HUES48 (cell line): ENCODE data around the gene SUSD6.
A peak's percentile ranks its signal among the peaks of the same experiment; 100 is the strongest.
"Not testable (repeated sequence)": the region's sequence is repeated elsewhere in the genome, so short reads cannot be mapped to it uniquely, and the experiment has no call there.

Experiments
- H3K27ac ChIP-seq: one replicate; pipeline ENCODE4 v1.7.0; 2013; ENCODE audit warnings: low read depth, low read length, inconsistent platforms
- H3K27me3 ChIP-seq: 2 replicates; pipeline ENCODE4 v1.6.1; 2013; ENCODE audit warnings: mild to moderate bottlenecking, low read length; ENCODE audit not compliant: control insufficient read depth, insufficient read depth
- H3K36me3 ChIP-seq: 2 replicates; pipeline ENCODE4 v1.6.1; 2013; ENCODE audit warnings: low read length; ENCODE audit not compliant: control insufficient read depth, insufficient read depth
- H3K4me1 ChIP-seq: 2 replicates; pipeline ENCODE4 v1.6.1; 2013; ENCODE audit warnings: mild to moderate bottlenecking, low read length; ENCODE audit not compliant: control insufficient read depth, insufficient read depth
- H3K4me3 ChIP-seq: 2 replicates; pipeline ENCODE4 v1.5.1; 2013; ENCODE audit warnings: mild to moderate bottlenecking, low read depth, low read length
- H3K9ac ChIP-seq: 2 replicates; pipeline ENCODE4 v1.6.1; 2013; ENCODE audit warnings: mild to moderate bottlenecking, low read depth, low read length, moderate library complexity
- H3K9me3 ChIP-seq: 2 replicates; pipeline ENCODE4 v1.6.1; 2013; ENCODE audit warnings: low read length; ENCODE audit not compliant: control insufficient read depth, insufficient read depth

SUSD6 gene

DNA sequence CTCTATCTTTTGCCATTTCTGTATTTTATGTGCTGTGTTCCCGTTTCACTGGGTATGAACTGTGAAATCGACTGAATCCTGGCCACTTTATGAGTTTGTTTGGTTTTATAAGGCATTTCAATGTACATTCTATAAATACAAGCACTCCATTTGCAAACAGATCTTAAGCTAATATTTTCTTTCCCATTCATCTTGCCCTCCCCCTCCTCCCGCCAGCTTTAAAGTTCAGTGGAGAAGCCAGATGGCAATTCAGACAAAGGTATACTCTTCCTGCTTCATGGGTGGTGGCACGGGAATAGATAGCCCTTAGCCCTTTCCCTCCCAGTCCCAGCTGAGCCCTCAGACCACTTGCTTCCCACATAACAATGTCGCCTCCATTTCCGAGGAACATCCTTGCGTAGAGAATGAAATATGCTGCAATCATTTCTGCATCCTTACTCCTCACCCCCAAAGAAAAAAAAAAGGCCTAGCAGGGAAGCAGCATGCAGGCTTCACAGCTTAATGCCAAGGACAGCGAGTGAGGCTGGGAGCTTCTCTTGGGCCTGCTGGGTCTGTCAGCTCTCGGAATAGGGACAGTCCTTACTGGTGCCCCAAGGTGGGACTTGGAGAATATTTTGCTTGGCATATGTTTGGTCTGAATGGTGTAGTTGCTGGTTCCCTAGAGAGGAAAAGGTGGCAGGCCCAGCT is 102.7 kb downstream of the SUSD6 start:
- H3K27me3 ChIP-seq = no peaks in the 10 kb centered on the region
- peaks cover 31% of the 10 kb centered on the region for H3K4me1 ChIP-seq
- H3K36me3 ChIP-seq = no peaks in the 10 kb centered on the region
- H3K9ac ChIP-seq = peak overlapping the region; percentile 61; the same call in 1 of the 2 replicates
- peak overlapping the region; percentile 85 for H3K27ac ChIP-seq
- H3K9me3 ChIP-seq = no peaks in the 10 kb centered on the region
- no peak overlapping the region for H3K4me3 ChIP-seq

DNA sequence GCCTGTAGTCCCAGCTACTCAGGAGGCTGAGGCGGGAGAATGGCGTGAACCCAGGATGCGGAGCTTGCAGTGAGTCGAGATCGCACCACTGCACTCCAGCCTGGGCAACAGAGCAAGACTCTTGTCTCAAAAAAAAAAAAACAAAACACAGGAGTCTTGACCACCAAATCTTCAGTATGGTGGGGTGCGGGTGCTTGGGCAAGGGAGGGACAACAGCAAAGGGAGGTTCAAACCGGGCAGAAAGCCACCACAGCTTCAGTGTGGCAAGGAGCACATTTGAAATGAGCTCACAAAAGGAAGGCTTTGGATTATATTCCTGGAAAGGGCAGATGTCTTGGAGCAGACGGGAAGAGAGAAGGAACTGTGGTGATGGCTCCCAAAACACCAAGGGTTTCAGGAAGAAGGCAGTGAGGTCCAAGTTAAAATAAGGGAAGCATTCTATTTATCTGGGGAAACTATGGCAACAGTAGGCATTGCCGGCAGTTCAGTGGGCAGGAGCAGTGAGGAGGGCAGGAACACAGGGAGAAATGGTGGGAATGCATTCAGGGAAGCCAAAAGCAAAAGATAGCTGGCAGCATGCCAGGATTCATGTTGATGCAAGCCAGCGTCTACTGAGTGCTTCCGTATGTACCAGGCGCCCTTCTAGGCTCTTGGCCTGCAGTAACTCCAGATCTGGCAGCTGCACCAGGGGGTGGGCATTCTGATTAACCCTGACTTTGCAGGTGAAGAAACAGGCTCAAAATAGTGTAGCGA is 104.5 kb downstream of the SUSD6 start:
- Histone ChIP-seq H3K4me1 (peaks cover 36% of the 10 kb centered on the region), H3K27ac (no peak overlapping the region)

DNA sequence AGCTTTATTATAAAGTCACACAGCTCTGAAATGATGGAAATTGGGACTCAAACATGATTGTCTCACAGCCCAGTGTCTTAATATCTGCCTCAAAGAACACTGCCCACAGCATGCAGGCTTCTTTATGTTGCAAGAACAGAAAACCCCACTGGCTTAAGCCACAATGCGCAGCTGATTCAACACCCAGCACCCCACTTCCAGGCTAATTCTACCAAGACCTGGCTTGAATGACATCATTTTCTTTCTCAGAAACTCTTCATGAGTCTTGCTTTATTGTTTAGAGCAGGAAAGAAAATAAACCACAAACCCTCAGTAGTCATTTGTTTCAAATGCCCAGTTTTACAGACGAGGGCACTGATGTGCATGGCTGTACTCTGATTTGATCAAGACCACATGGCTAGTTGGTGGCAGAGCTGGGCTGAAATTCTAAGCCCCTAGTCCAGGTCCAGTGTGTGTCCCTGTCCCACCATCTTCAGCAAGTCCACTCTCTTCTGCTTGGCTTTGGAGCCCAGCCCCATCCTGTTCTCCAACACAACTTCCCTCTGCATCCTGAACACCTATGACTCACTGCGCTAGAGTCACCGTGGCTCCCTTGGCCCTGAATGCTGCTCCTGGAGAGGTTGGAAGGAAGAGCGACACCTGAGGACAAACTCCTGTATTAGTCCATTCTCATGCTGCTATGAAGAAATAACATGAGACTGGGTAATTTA is 105.2 kb downstream of the SUSD6 start:
- Histone ChIP-seq H3K4me3 (no peak overlapping the region), H3K9ac (no peak overlapping the region), H3K4me1 (peaks cover 36% of the 10 kb centered on the region), H3K9me3 (no peaks in the 10 kb centered on the region), H3K27me3 (no peaks in the 10 kb centered on the region), H3K27ac (no peak overlapping the region), H3K36me3 (no peaks in the 10 kb centered on the region)

More for the DNA sequence above, 104.5 kb downstream of the SUSD6 start:
- H3K9me3 ChIP-seq = no peaks in the 10 kb centered on the region
- H3K36me3 ChIP-seq = no peaks in the 10 kb centered on the region
- no peaks in the 10 kb centered on the region for H3K27me3 ChIP-seq
- no peak overlapping the region for H3K4me3 ChIP-seq
- no peak overlapping the region for H3K9ac ChIP-seq

DNA sequence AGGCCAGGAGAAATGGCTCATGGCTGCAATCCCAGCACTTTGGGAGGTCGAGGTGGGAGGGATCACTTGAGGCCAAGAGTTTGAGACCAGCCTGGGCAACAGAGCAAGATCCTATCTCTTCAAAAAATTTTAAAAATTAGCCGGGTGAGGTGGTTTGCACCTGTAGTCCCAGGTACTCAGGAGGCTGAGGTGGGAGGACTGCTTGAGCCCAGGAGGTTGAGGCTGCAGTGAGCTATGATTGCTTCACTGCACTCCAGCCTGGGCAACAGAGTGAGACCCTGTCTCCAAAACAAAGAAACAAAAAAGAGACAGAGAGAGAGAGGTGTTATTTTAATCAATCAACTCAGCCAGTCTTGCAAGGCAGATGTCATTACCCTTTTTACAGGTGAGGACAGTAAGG is 107.2 kb downstream of the SUSD6 start:
- H3K9ac ChIP-seq, H3K36me3 ChIP-seq, H3K27me3 ChIP-seq, H3K4me3 ChIP-seq, H3K9me3 ChIP-seq, H3K27ac ChIP-seq: not testable (repeated sequence)
- H3K4me1 ChIP-seq = peaks cover 20% of the 10 kb centered on the region

DNA sequence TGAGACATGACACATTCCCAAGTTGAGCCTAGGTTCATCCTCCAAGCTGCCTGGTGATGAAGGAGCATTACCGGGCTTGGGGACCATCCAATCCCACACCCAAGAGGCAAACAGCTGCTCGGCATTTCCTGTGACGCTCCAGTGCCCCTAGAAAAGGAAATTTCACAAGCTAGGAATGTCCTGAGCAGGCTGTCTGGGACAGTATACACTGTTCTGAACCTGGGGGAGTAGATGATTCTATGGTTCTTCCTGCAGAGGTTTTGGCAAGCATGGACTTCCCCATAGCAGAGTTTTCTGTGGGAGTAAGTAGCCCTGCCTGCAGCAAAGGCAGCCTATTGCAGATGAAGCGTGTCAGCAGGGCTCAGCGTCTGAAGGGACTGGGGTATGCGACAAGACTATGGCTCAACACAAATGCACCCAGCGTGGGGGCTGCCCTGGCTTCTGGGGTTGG is 108.1 kb downstream of the SUSD6 start:
- Histone ChIP-seq H3K9ac (no peak overlapping the region), H3K4me3 (no peak overlapping the region), H3K27me3 (no peaks in the 10 kb centered on the region), H3K36me3 (no peaks in the 10 kb centered on the region), H3K4me1 (peaks cover 11% of the 10 kb centered on the region), H3K27ac (no peak overlapping the region), H3K9me3 (no peaks in the 10 kb centered on the region)

DNA sequence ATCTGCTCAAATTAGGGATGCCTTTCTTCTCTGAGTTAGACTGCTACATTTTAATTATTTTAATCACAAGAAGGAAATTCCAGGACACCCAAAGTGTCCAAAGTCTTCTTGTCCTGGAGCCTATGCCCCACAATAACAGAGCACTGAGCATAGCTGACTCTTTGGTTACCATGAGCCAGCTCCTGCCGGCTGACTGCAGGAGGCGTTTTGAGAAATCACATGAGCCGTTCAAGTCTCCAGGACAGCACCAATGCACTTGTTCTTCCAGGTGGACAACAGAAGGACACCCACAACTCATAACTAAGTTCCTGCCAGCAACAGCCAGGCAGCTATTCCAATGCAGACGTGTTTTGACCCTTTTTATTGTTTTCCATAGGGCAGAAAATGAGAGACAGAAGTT is 109.5 kb downstream of the SUSD6 start:
- Histone ChIP-seq H3K9me3 (no peaks in the 10 kb centered on the region), H3K27ac (no peak overlapping the region), H3K36me3 (no peaks in the 10 kb centered on the region), H3K4me3 (no peak overlapping the region), H3K9ac (no peak overlapping the region), H3K27me3 (peaks cover 4% of the 10 kb centered on the region; the same call in 1 of the 2 replicates), H3K4me1 (peaks cover 9% of the 10 kb centered on the region)

DNA sequence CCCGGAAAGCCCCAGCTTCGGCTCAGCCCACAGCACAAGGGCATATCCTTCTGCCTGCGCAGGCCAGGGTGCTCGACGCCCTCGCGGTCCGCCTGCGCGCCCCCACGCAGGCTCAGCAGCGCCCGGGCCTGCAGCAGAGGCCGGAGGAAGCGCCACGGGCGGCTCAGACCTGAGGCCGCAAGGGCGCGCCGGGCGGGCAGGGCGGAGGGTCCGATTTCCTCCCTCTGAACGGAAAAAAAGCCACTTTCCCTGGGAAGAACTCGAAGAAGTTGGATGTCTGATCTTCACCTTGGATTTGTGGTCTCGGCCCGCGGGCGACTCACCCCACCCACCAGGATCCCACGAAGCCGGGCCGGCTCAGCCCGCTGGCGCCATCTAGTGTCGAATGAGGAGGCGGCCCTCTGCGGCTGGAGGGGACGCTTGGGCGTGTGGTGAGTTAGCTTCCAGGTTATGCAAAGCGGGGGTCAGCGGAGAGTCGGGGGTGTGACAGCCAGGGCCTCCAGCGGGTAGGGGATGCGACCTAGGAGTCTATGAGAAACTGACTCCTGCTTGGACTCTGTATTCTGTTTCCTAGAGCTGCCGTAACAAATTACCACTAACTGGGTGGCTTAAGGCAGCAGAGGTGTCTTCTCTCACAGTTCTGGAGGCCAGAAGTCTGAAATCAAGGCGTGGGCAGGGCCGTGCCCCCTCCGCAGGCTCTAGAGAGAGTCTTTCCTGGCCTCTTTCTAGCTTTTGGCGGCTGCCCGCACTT is 115.5 kb downstream of the SUSD6 start:
- no peak overlapping the region for H3K9ac ChIP-seq
- H3K4me3 ChIP-seq = peak overlapping the region; percentile 58
- no peak overlapping the region for H3K27ac ChIP-seq
- H3K4me1 ChIP-seq = no peaks in the 10 kb centered on the region
- H3K27me3 ChIP-seq = peaks cover 10% of the 10 kb centered on the region; the same call in 1 of the 2 replicates
- no peaks in the 10 kb centered on the region for H3K9me3 ChIP-seq
- H3K36me3 ChIP-seq = no peaks in the 10 kb centered on the region

DNA sequence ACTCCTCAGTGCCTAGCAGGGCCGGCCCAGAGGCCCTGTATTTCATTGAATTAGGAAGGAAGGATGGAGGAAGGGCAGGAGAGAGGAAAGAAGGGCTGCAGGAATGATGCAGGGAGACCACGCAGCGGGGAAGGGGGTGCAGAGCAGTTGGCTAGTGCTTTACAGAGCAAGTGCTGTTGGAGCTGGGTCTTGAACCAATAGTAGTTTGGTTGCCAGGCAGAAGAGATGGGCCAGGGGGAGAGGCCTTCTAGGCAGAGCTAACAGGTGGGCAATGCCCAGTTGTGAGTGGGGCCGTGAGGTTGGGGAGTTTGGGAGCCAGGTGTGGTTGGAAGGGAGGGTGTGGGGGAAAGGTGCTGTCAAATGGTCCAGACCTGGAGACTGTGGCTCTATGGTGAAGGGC is 116.5 kb downstream of the SUSD6 start:
- Histone ChIP-seq H3K9ac (no peak overlapping the region), H3K36me3 (no peaks in the 10 kb centered on the region), H3K9me3 (no peaks in the 10 kb centered on the region), H3K27ac (no peak overlapping the region), H3K4me1 (no peaks in the 10 kb centered on the region), H3K27me3 (peaks cover 10% of the 10 kb centered on the region; the same call in 1 of the 2 replicates), H3K4me3 (no peak overlapping the region)

DNA sequence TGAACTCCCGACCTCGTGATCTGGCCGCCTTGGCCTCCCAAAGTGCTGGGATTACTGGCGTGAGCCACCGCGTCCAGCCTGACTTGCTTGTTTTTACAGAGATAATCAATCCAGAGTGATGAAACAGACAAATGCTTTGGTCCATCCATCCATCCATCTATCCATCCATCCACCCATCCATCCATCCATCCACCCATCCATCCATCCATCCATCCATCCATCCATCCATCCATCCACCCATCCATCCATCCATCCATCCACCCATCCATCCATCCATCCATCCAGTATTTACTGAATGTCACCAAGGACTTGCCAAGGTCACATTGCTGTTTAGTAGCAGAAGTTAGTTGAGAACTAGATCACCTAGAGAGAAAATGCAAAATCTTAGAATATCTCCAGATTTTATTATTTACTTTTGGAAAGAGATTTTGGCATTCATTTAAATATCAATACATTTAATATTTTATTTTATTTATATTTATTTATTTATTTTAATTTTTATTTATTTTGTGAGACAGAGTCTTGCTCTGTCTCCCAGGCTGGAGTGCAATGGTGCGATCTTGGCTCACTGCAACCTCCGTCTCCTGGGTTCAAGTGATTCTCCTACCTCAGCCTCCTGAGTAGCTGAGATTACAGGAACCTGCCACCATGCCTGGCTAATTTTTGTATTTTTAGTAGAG is 120.7 kb downstream of the SUSD6 start:
- not testable (repeated sequence) for H3K4me3 ChIP-seq, H3K4me1 ChIP-seq, H3K27ac ChIP-seq, H3K9ac ChIP-seq, H3K9me3 ChIP-seq, H3K27me3 ChIP-seq, H3K36me3 ChIP-seq

DNA sequence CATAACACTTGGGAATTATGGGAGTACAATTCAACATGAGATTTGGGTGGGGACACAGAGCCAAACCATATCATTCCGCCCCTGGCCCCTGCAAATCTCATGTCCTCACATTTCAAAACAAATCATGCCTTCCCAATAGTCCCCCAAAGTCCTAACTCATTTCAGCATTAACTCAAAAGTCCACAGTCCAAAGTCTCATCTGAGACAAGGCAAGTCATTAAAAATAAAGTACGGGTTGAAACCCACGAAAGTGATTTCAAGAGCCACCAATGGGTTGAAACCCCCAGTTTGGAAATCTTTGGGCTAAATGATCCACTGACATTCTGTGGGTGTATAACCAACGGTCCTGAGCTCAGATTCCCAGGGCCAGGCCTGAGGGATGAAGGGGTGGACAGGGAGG is 125.0 kb downstream of the SUSD6 start:
- not testable (repeated sequence) for H3K27me3 ChIP-seq, H3K4me1 ChIP-seq, H3K4me3 ChIP-seq, H3K27ac ChIP-seq, H3K9me3 ChIP-seq, H3K36me3 ChIP-seq, H3K9ac ChIP-seq
